ENCODE data around the gene RFK. TPM values are rescaled to one million over a fixed set of nuclear protein-coding genes. Genes with fewer than 3 reads are reported as not detected.
A peak's percentile ranks its signal among the peaks of the same experiment; 100 is the strongest.

Gene RFK
- total and polyA plus RNA-seq, 9 of the 15 experiments (the other 6 are each of a cell fraction or from before 2014, with no cell fraction given), result 3.8 to 51.1 (median 14.8) TPM

GRCh38 chr9:76394195-76394959 is at the start of gene RFK (continued):
- no peak for TF ChIP-seq ZNF507 (tag; conservative IDR thresholded peaks at IDR 0.05)
- TF ChIP-seq POLR2A (conservative IDR thresholded peaks at IDR 0.05), result peak; percentile 69
- peak; percentile 92 for TF ChIP-seq POLR2G (IDR thresholded peaks at IDR 0.05; ENCODE audit: low read depth, low read length)
- no peak for TF ChIP-seq ZNF785 (CRISPR knock-in tag; IDR thresholded peaks at IDR 0.05)
- no peak for TF ChIP-seq ZNF280B (CRISPR knock-in tag; IDR thresholded peaks at IDR 0.05)
- TF ChIP-seq FOSL1 (tag; conservative IDR thresholded peaks at IDR 0.05), result peak; percentile 62
- peak; percentile 29; the same call in 1 of the 2 replicates for TF ChIP-seq MBD2 (IDR thresholded peaks at IDR 0.05; ENCODE audit: borderline replicate concordance, low read depth)
- peak; percentile 63 for TF ChIP-seq TAF1 (IDR thresholded peaks at IDR 0.05; ENCODE audit: control insufficient read depth, extremely low read depth, insufficient read depth, low read length, severe bottlenecking)
- TF ChIP-seq CTBP1 (IDR thresholded peaks at IDR 0.05; ENCODE audit: borderline replicate concordance), result peak; percentile 71; the same call in 1 of the 2 replicates
- no peak for TF ChIP-seq PBX2 (CRISPR knock-in tag; IDR thresholded peaks at IDR 0.05; ENCODE audit: low read depth)
- no peak for TF ChIP-seq PBX2 (tag; conservative IDR thresholded peaks at IDR 0.05; ENCODE audit: low read depth)
- TF ChIP-seq USF2 (CRISPR knock-in tag; IDR thresholded peaks at IDR 0.05), result no peak
- peak; percentile 59; the same call in 1 of the 2 replicates for TF ChIP-seq RNF2 (IDR thresholded peaks at IDR 0.05)
- no peak for TF ChIP-seq MLX (CRISPR knock-in tag; conservative IDR thresholded peaks at IDR 0.05)
- no peak for TF ChIP-seq MBD1 (CRISPR knock-in tag; IDR thresholded peaks at IDR 0.05)
- no peak for TF ChIP-seq ZNF449 (CRISPR knock-in tag; IDR thresholded peaks at IDR 0.05)
- TF ChIP-seq FOXA3 (CRISPR knock-in tag; conservative IDR thresholded peaks at IDR 0.05 in 1 of 2, IDR thresholded peaks at IDR 0.05 in 1 of 2), result no peak
- TF ChIP-seq ZNF140 (CRISPR knock-in tag; IDR thresholded peaks at IDR 0.05), result no peak
